HEK293 (cell line): ENCODE data around the gene ALOX12.

Experiments
- CTCF ChIA-PET: fragments of 350-600 bp; formaldehyde crosslinking; extraction: SDS; loops from one replicate; lab custom pipeline; 2021; ENCODE audit warnings: antibody characterized with exemption; lab: Yijun Ruan, JAX
- POLR2A ChIA-PET: fragments of 300-600 bp; formaldehyde crosslinking; extraction: SDS; loops from one replicate; lab custom pipeline; 2020; ENCODE audit warnings: antibody characterized with exemption, inconsistent platforms; lab: Yijun Ruan, JAX
- H3K27ac ChIP-seq: fragments of 200-500 bp; sonication (Bioruptor generic); 2 replicates; pipeline ENCODE4 v1.5.1; 2014; ENCODE audit warnings: low read depth, low read length, control low read depth, inconsistent platforms; ENCODE audit errors: extremely low read depth
- H3K36me3 ChIP-seq, 2 experiments: fragments of 200-500 bp in 1 of 2; sonication (Bioruptor generic) in 1 of 2; 1 replicate in 1 of 2; 2 replicates in 1 of 2; pipeline ENCODE4 v1.5.1; 2014 to 2017; ENCODE audit warnings: inconsistent platforms in 2 of 2, low read length in 2 of 2; ENCODE audit not compliant: control insufficient read depth in 2 of 2, insufficient read depth in 1 of 2
- H3K4me1 ChIP-seq: fragments of 200-500 bp; sonication (Bioruptor generic); 2 replicates; pipeline ENCODE4 v1.5.1; 2014; ENCODE audit warnings: mild to moderate bottlenecking, low read length, inconsistent platforms; ENCODE audit not compliant: control insufficient read depth, insufficient read depth
- H3K4me3 ChIP-seq: 2 replicates; pipeline ENCODE4 v1.5.1; 2011; ENCODE audit warnings: low read depth, mild to moderate bottlenecking, control low read depth, low read length, moderate library complexity
- H3K9me3 ChIP-seq: fragments of 200-500 bp; sonication (Bioruptor generic); 2 replicates; pipeline ENCODE4 v1.5.1; 2014; ENCODE audit warnings: low read depth, low read length, inconsistent platforms; ENCODE audit not compliant: control insufficient read depth, insufficient read depth
- BCL11A ChIP-seq: fragments of 450-650 bp; formaldehyde crosslinking; IDR thresholded peaks from 2 replicates; pipeline ENCODE4 v1.5.1; 2016; ENCODE audit warnings: low read depth, missing biosample characterization, missing genetic modification characterization
- KLF8 ChIP-seq: fragments of 450-650 bp; formaldehyde crosslinking; IDR thresholded peaks from 2 replicates; pipeline ENCODE4 v1.5.1; 2016; ENCODE audit warnings: missing biosample characterization, missing genetic modification characterization
- OSR2 ChIP-seq: fragments of 450-650 bp; formaldehyde crosslinking; IDR thresholded peaks from 2 replicates; pipeline ENCODE4 v1.5.1; 2016; ENCODE audit warnings: missing biosample characterization, missing genetic modification characterization
- TRIM28 ChIP-seq: IDR thresholded peaks from 2 replicates; pipeline ENCODE4 v1.6.1; 2011; ENCODE audit warnings: low read length, control low read depth, borderline replicate concordance
- YY1 ChIP-seq: fragments of 450-650 bp; formaldehyde crosslinking; IDR thresholded peaks from 2 replicates; pipeline ENCODE4 v1.5.1; 2018; ENCODE audit warnings: missing biosample characterization, missing genetic modification characterization
- ZNF132 ChIP-seq: fragments of 450-650 bp; formaldehyde crosslinking; IDR thresholded peaks from 2 replicates; pipeline ENCODE4 v1.5.1; 2017; ENCODE audit warnings: missing biosample characterization, missing genetic modification characterization, borderline replicate concordance
- ZNF292 ChIP-seq: fragments of 450-650 bp; formaldehyde crosslinking; IDR thresholded peaks from 2 replicates; pipeline ENCODE4 v1.5.1; 2016; ENCODE audit warnings: low read depth, missing biosample characterization, missing genetic modification characterization, borderline replicate concordance
- ZNF311 ChIP-seq: fragments of 450-650 bp; formaldehyde crosslinking; IDR thresholded peaks from 2 replicates; pipeline ENCODE4 v1.5.1; 2017; ENCODE audit warnings: missing biosample characterization, missing genetic modification characterization, borderline replicate concordance
- ZNF501 ChIP-seq: fragments of 450-650 bp; formaldehyde crosslinking; IDR thresholded peaks from 2 replicates; pipeline ENCODE4 v1.5.1; 2016; ENCODE audit warnings: missing biosample characterization, missing genetic modification characterization
- ZNF514 ChIP-seq: fragments of 450-650 bp; formaldehyde crosslinking; IDR thresholded peaks from 2 replicates; pipeline ENCODE4 v1.5.1; 2016; ENCODE audit warnings: missing biosample characterization, missing genetic modification characterization
- ZNF518A ChIP-seq: fragments of 450-650 bp; formaldehyde crosslinking; conservative IDR thresholded peaks from 2 replicates; pipeline ENCODE4 v1.5.1; 2016; ENCODE audit warnings: low read depth, missing biosample characterization, missing genetic modification characterization
- ZNF580 ChIP-seq: fragments of 450-650 bp; formaldehyde crosslinking; IDR thresholded peaks from 2 replicates; pipeline ENCODE4 v1.5.1; 2016; ENCODE audit warnings: missing biosample characterization, missing genetic modification characterization
- ZNF621 ChIP-seq: fragments of 450-650 bp; formaldehyde crosslinking; IDR thresholded peaks from 2 replicates; pipeline ENCODE4 v1.5.1; 2017; ENCODE audit warnings: missing biosample characterization, missing genetic modification characterization
- ZNF624 ChIP-seq: fragments of 450-650 bp; formaldehyde crosslinking; IDR thresholded peaks from 2 replicates; pipeline ENCODE4 v1.5.1; 2017; ENCODE audit warnings: missing biosample characterization, missing genetic modification characterization
- ZNF645 ChIP-seq: fragments of 450-650 bp; formaldehyde crosslinking; IDR thresholded peaks from 2 replicates; pipeline ENCODE4; 2016; ENCODE audit warnings: missing biosample characterization, missing genetic modification characterization
- ZNF660 ChIP-seq: fragments of 450-650 bp; IDR thresholded peaks from 2 replicates; pipeline ENCODE4 v1.5.1; 2018; ENCODE audit warnings: missing biosample characterization, mild to moderate bottlenecking, missing genetic modification characterization
- ZNF701 ChIP-seq: fragments of 450-650 bp; formaldehyde crosslinking; IDR thresholded peaks from 2 replicates; pipeline ENCODE4 v1.5.1; 2016; ENCODE audit warnings: missing biosample characterization, missing genetic modification characterization
- TF ChIP-seq, protein P1 (sequence below): fragments of 450-650 bp; formaldehyde crosslinking; IDR thresholded peaks from 2 replicates; pipeline ENCODE4 v1.5.1; 2016; ENCODE audit warnings: missing biosample characterization, missing genetic modification characterization, borderline replicate concordance

ALOX12 gene

GRCh38 chr17:7004398-7005253 is 8.8 kb downstream of the ALOX12 start (continued):
- TF ChIP-seq ZNF518A (no peak), ZNF311 (no peak), ZNF514 (tag by site-specific recombination) (no peak), TRIM28 (0 out of 2 replicates have a peak, but pooled peaks have one; percentile 15), OSR2 (tag by site-specific recombination) (no peak), ZNF660 (tag by site-specific recombination) (0 out of 2 replicates have a peak, but pooled peaks have one; percentile 35), YY1 (tag by site-specific recombination) (no peak)
- TF ChIP-seq, all 188 proteins: peak for 7

DNA sequence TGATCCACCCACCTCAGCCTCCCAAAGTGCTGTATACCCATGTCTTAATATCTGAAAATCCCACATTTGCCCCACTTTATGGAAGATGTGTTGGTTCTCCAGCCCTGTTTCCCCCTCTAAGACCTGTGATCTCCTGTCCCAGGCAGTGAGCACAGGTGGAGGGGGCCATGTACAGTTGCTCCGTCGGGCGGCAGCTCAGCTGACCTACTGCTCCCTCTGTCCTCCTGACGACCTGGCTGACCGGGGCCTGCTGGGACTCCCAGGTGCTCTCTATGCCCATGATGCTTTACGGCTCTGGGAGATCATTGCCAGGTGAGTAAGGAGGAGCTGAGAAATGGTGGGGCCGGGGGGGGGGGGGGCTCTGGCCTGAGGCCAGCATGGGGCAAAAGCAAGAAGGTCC is 9.9 kb downstream of the ALOX12 start:
- H3K36me3 ChIP-seq, result peaks cover 7 to 43% of the 10 kb centered on the region in 2 experiments
- no peak for TF ChIP-seq ZNF132 (tag by site-specific recombination)
- no peak for TF ChIP-seq ZNF292
- TF ChIP-seq ZNF501 (tag by site-specific recombination), result no peak
- no peak for TF ChIP-seq ZNF580 (tag by site-specific recombination)
- TF ChIP-seq BCL11A (tag by site-specific recombination), result no peak
- TF ChIP-seq ZNF701 (tag by site-specific recombination), result no peak
- TF ChIP-seq OSR2 (tag by site-specific recombination), result no peak
- TF ChIP-seq, protein P1, sequence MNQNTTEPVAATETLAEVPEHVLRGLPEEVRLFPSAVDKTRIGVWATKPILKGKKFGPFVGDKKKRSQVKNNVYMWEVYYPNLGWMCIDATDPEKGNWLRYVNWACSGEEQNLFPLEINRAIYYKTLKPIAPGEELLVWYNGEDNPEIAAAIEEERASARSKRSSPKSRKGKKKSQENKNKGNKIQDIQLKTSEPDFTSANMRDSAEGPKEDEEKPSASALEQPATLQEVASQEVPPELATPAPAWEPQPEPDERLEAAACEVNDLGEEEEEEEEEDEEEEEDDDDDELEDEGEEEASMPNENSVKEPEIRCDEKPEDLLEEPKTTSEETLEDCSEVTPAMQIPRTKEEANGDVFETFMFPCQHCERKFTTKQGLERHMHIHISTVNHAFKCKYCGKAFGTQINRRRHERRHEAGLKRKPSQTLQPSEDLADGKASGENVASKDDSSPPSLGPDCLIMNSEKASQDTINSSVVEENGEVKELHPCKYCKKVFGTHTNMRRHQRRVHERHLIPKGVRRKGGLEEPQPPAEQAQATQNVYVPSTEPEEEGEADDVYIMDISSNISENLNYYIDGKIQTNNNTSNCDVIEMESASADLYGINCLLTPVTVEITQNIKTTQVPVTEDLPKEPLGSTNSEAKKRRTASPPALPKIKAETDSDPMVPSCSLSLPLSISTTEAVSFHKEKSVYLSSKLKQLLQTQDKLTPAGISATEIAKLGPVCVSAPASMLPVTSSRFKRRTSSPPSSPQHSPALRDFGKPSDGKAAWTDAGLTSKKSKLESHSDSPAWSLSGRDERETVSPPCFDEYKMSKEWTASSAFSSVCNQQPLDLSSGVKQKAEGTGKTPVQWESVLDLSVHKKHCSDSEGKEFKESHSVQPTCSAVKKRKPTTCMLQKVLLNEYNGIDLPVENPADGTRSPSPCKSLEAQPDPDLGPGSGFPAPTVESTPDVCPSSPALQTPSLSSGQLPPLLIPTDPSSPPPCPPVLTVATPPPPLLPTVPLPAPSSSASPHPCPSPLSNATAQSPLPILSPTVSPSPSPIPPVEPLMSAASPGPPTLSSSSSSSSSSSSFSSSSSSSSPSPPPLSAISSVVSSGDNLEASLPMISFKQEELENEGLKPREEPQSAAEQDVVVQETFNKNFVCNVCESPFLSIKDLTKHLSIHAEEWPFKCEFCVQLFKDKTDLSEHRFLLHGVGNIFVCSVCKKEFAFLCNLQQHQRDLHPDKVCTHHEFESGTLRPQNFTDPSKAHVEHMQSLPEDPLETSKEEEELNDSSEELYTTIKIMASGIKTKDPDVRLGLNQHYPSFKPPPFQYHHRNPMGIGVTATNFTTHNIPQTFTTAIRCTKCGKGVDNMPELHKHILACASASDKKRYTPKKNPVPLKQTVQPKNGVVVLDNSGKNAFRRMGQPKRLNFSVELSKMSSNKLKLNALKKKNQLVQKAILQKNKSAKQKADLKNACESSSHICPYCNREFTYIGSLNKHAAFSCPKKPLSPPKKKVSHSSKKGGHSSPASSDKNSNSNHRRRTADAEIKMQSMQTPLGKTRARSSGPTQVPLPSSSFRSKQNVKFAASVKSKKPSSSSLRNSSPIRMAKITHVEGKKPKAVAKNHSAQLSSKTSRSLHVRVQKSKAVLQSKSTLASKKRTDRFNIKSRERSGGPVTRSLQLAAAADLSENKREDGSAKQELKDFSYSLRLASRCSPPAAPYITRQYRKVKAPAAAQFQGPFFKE (tag by site-specific recombination), result no peak
- no peak for TF ChIP-seq KLF8 (tag by site-specific recombination)
- no peak for TF ChIP-seq ZNF645 (tag by site-specific recombination)
- no peak for TF ChIP-seq ZNF624 (tag by site-specific recombination)
- no peak for TF ChIP-seq ZNF621
- ChIA-PET POLR2A (interaction anchor here (0.6 to 0.7 kb wide), 2 partner anchors 33 to 560 kb away, joined by 5 to 6 read pairs; no protein-coding TSS in a partner anchor), CTCF (interaction anchor here (0.9 to 8.7 kb wide), 9 partner anchors 12 to 339 kb away, joined by 4 to 169 read pairs (median 24); partner anchors contain the start of gene BCL6B)
- H3K4me3 ChIP-seq, result no peak overlapping the region
- no peak overlapping the region for H3K27ac ChIP-seq
- no peaks in the 10 kb centered on the region for H3K4me1 ChIP-seq
- no peaks in the 10 kb centered on the region for H3K9me3 ChIP-seq
